Right atrium auricular region (tissue), 2 donors: ENCODE measurements around the gene INPP4B. TPM values are rescaled to one million over a fixed set of nuclear protein-coding genes. Genes with fewer than 3 reads are reported as not detected.

ENCODE experiments used
- DNase-seq: peaks from one replicate; pipeline ENCODE4 v3.0.0-alpha.2; 2019; ENCODE audit warnings: low spot score
- H3K27ac ChIP-seq, 2 donors: fragments of 200-600 bp; sonication (generic); 1 replicate in 1 of 2; 2 replicates in 1 of 2; pipeline ENCODE4 v1.5.1; 2016 to 2019
- H3K27me3 ChIP-seq, 2 donors: fragments of 200-600 bp; sonication (generic); one replicate each; pipeline versions ENCODE4 v1.5.1 to v1.6.0; 2017 to 2019
- H3K36me3 ChIP-seq: fragments of 200-600 bp; sonication (generic); one replicate; pipeline ENCODE4 v1.5.1; 2016
- H3K4me1 ChIP-seq, 2 donors: fragments of 200-600 bp; sonication (generic); one replicate each; pipeline versions ENCODE4 v1.5.1 to v1.6.0; 2017 to 2019
- H3K4me3 ChIP-seq, 2 donors: fragments of 200-600 bp; sonication (generic); 1 replicate in 1 of 2; 2 replicates in 1 of 2; pipeline ENCODE4 v1.5.1; 2017 to 2019; ENCODE audit warnings: mild to moderate bottlenecking in 1 of 2, moderate library complexity in 1 of 2
- H3K9me3 ChIP-seq, 2 donors: fragments of 200-600 bp; sonication (generic); one replicate each; pipeline ENCODE4 v1.5.1; 2019
- CTCF ChIP-seq, 2 donors: fragments of 200-600 bp; sonication (generic); IDR thresholded peaks; one replicate each; pipeline ENCODE4 v1.5.1; 2019; ENCODE audit warnings: antibody characterized with exemption in 2 of 2
- total RNA-seq, 2 donors: library from RNA; depleted of rRNA; stranded (reverse); fragments of >200 nt; gene quantifications; one replicate each; pipeline ENCODE4 v1.1.0, GENCODE V29; 2016

The INPP4B gene
- total RNA-seq, 2 donors from 2014 or later: 14.8 to 15.3 TPM

- DNase-seq: no peak
- H3K27me3 ChIP-seq: no peaks in the 10 kb centered on the region
- no peaks in the 10 kb centered on the region for H3K4me1 ChIP-seq
- H3K27ac ChIP-seq: no peak overlapping the region
- no peak overlapping the region for H3K4me3 ChIP-seq
- no peaks in the 10 kb centered on the region for H3K9me3 ChIP-seq
- H3K36me3 ChIP-seq: no peaks in the 10 kb centered on the region
- no peak for TF ChIP-seq CTCF (IDR thresholded peaks at IDR 0.05)
These were observed 846.5 kb downstream of the INPP4B start for GRCh38 chr4:141999446-142000143.

GRCh38 chr4:141995056-141995455, 851.0 kb downstream of the INPP4B start:
- no peaks in the 10 kb centered on the region for H3K36me3 ChIP-seq
- TF ChIP-seq CTCF (IDR thresholded peaks at IDR 0.05): no peak
- H3K4me1 ChIP-seq: no peaks in the 10 kb centered on the region
- no peak overlapping the region for H3K4me3 ChIP-seq
- H3K27me3 ChIP-seq: no peaks in the 10 kb centered on the region
- peaks cover 0 to 8% of the 10 kb centered on the region in 2 donors for H3K9me3 ChIP-seq
- no peak for DNase-seq
- no peak overlapping the region for H3K27ac ChIP-seq

GRCh38 chr4:141977433-141977832, 868.7 kb downstream of the INPP4B start:
- no peak for DNase-seq
- Histone ChIP-seq H3K9me3 (no peaks in the 10 kb centered on the region), H3K36me3 (no peaks in the 10 kb centered on the region), H3K4me1 (no peaks in the 10 kb centered on the region), H3K27ac (no peak overlapping the region), H3K4me3 (no peak overlapping the region), H3K27me3 (no peaks in the 10 kb centered on the region)
- no peak for TF ChIP-seq CTCF (IDR thresholded peaks at IDR 0.05)
